ENCODE results near the gene FKBP4.
"Not testable (repeated sequence)": the region's sequence is repeated elsewhere in the genome, so short reads cannot be mapped to it uniquely, and the experiment has no call there.

The FKBP4 gene

GRCh38 chr12:2794736-2795289 lies at the start of gene FKBP4:
TSS of gene FKBP4 (plus strand) at chr12:2794970. CDS start at chr12:2795140, 170 bp downstream.
- DNase-seq (ENCODE audit: low read depth in 2 of 2) = peak; percentile 79 to 84

GRCh38 chr12:2745655-2746054 lies 49.1 kb upstream of the FKBP4 start:
- no peak for DNase-seq (ENCODE audit: low read depth in 2 of 2)

GRCh38 chr12:2749580-2749979 lies 45.2 kb upstream of the FKBP4 start:
- DNase-seq (ENCODE audit: low read depth in 2 of 2) = no peak

GRCh38 chr12:2750185-2750584 lies 44.6 kb upstream of the FKBP4 start:
- DNase-seq (ENCODE audit: low read depth in 2 of 2) = no peak

- no peak for DNase-seq (ENCODE audit: low read depth in 2 of 2)
These were observed 43.5 kb upstream of the FKBP4 start for GRCh38 chr12:2751230-2751629.

GRCh38 chr12:2751686-2752085 lies 43.1 kb upstream of the FKBP4 start:
- DNase-seq (ENCODE audit: low read depth in 2 of 2) = no peak

- peak; percentile 43 to 67 for DNase-seq (ENCODE audit: low read depth in 2 of 2)
These were observed 41.9 kb upstream of the FKBP4 start for GRCh38 chr12:2752676-2753371.

GRCh38 chr12:2753536-2753935 lies 41.2 kb upstream of the FKBP4 start:
- no peak for DNase-seq (ENCODE audit: low read depth in 2 of 2)

- DNase-seq (ENCODE audit: low read depth in 2 of 2) = no peak
These were observed 40.6 kb upstream of the FKBP4 start for GRCh38 chr12:2754208-2754607.

- DNase-seq (ENCODE audit: low read depth in 2 of 2) = no peak
These were observed 38.0 kb upstream of the FKBP4 start for GRCh38 chr12:2756756-2757155.

- no peak for DNase-seq (ENCODE audit: low read depth in 2 of 2)
These were observed 35.0 kb upstream of the FKBP4 start for GRCh38 chr12:2759733-2760132.

GRCh38 chr12:2764398-2764797 lies 30.4 kb upstream of the FKBP4 start:
- no peak for DNase-seq (ENCODE audit: low read depth in 2 of 2)

- no peak for DNase-seq (ENCODE audit: low read depth in 2 of 2)
These were observed 29.7 kb upstream of the FKBP4 start for GRCh38 chr12:2765052-2765451.

GRCh38 chr12:2765608-2766007 lies 29.2 kb upstream of the FKBP4 start:
- DNase-seq (ENCODE audit: low read depth in 2 of 2) = no peak

- no peak for DNase-seq (ENCODE audit: low read depth in 2 of 2)
These were observed 26.4 kb upstream of the FKBP4 start for GRCh38 chr12:2768224-2768961.

- no peak for DNase-seq (ENCODE audit: low read depth in 2 of 2)
These were observed 24.8 kb upstream of the FKBP4 start for GRCh38 chr12:2769866-2770533.

GRCh38 chr12:2770544-2770943 lies 24.2 kb upstream of the FKBP4 start:
- not testable (repeated sequence) for DNase-seq (ENCODE audit: low read depth in 2 of 2)

GRCh38 chr12:2772370-2772769 lies 22.4 kb upstream of the FKBP4 start:
- DNase-seq (ENCODE audit: low read depth in 2 of 2) = no peak

GRCh38 chr12:2773199-2773875 lies 21.4 kb upstream of the FKBP4 start:
- DNase-seq (ENCODE audit: low read depth in 2 of 2) = no peak

GRCh38 chr12:2775431-2775830 lies 19.3 kb upstream of the FKBP4 start:
- DNase-seq (ENCODE audit: low read depth in 2 of 2) = no peak

GRCh38 chr12:2776129-2776806 lies 18.5 kb upstream of the FKBP4 start:
- DNase-seq (ENCODE audit: low read depth in 2 of 2) = no peak

Measured in stimulated activated CD4-positive, alpha-beta T cell treated with anti-CD3 and anti-CD28 coated beads, Interleukin-12 subunit alpha, Interleukin-12 subunit beta, amount 100 ng/mL, for 24 hours (primary cell).